ENCODE measurements around the gene SLC16A12.
"Not testable (repeated sequence)": the region's sequence is repeated elsewhere in the genome, so short reads cannot be mapped to it uniquely, and the experiment has no call there.

The SLC16A12 gene

DNA sequence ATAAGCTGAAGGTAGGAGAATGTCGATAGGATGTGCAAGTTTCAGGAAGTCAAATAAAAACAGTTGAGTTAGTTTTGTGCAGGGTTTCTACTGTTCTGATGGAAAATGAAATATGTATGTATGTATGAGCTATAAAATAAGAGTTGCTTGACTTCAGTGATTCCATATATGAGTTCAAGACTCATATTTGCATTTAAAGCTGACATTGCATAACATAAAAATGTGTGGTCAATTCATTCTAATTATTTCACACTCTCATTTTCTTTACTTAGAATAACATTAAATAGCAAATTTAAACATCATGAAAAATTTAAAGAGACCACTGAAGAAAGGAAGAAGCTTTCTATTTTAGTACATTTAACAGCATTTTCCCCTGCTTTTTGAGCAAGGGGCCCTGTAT lies 83.2 kb downstream of the SLC16A12 start:
- no peak overlapping the region for H2AFZ ChIP-seq (ENCODE audit: low read depth)
- TF ChIP-seq, protein P1, sequence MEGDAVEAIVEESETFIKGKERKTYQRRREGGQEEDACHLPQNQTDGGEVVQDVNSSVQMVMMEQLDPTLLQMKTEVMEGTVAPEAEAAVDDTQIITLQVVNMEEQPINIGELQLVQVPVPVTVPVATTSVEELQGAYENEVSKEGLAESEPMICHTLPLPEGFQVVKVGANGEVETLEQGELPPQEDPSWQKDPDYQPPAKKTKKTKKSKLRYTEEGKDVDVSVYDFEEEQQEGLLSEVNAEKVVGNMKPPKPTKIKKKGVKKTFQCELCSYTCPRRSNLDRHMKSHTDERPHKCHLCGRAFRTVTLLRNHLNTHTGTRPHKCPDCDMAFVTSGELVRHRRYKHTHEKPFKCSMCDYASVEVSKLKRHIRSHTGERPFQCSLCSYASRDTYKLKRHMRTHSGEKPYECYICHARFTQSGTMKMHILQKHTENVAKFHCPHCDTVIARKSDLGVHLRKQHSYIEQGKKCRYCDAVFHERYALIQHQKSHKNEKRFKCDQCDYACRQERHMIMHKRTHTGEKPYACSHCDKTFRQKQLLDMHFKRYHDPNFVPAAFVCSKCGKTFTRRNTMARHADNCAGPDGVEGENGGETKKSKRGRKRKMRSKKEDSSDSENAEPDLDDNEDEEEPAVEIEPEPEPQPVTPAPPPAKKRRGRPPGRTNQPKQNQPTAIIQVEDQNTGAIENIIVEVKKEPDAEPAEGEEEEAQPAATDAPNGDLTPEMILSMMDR (conservative IDR thresholded peaks at IDR 0.05; ENCODE audit: low read depth, low read length) = no peak

GRCh38 chr10:89450901-89451300 lies 84.5 kb downstream of the SLC16A12 start:
- H4K20me1 ChIP-seq (ENCODE audit: insufficient read depth) = no peaks in the 10 kb centered on the region
- no peak overlapping the region for H2AFZ ChIP-seq (ENCODE audit: low read depth)
- H3K4me3 ChIP-seq (IDR thresholded peaks at IDR 0.05; ENCODE audit: insufficient read depth, low read depth, low read length) = no peak overlapping the region
- H3K27me3 ChIP-seq (ENCODE audit: insufficient read depth, low read depth) = no peaks in the 10 kb centered on the region
- no peak overlapping the region for H3K9ac ChIP-seq
- no peaks in the 10 kb centered on the region for H3K36me3 ChIP-seq (ENCODE audit: insufficient read depth)
- H3K27ac ChIP-seq = no peak overlapping the region
- H3K79me2 ChIP-seq (ENCODE audit: insufficient read depth, low read depth) = no peaks in the 10 kb centered on the region
- TF ChIP-seq, protein P1 (conservative IDR thresholded peaks at IDR 0.05; ENCODE audit: low read depth, low read length) = no peak
- no peak overlapping the region for H3K4me2 ChIP-seq
- no peaks in the 10 kb centered on the region for H3K4me1 ChIP-seq (ENCODE audit: low read depth, poor library complexity, severe bottlenecking)

More for the DNA sequence above, 83.2 kb downstream of the SLC16A12 start:
- H3K9ac ChIP-seq = no peak overlapping the region
- H3K27me3 ChIP-seq (ENCODE audit: insufficient read depth, low read depth) = no peaks in the 10 kb centered on the region
- H3K27ac ChIP-seq = no peak overlapping the region
- no peak overlapping the region for H3K4me2 ChIP-seq
- H3K79me2 ChIP-seq (ENCODE audit: insufficient read depth, low read depth) = no peaks in the 10 kb centered on the region
- no peaks in the 10 kb centered on the region for H3K36me3 ChIP-seq (ENCODE audit: insufficient read depth)
- no peak overlapping the region for H3K4me3 ChIP-seq (IDR thresholded peaks at IDR 0.05; ENCODE audit: insufficient read depth, low read depth, low read length)
- no peaks in the 10 kb centered on the region for H3K4me1 ChIP-seq (ENCODE audit: low read depth, poor library complexity, severe bottlenecking)
- H4K20me1 ChIP-seq (ENCODE audit: insufficient read depth) = no peaks in the 10 kb centered on the region

GRCh38 chr10:89444819-89445218 lies 90.6 kb downstream of the SLC16A12 start:
- not testable (repeated sequence) for H4K20me1 ChIP-seq (ENCODE audit: insufficient read depth); H2AFZ ChIP-seq (ENCODE audit: low read depth); H3K36me3 ChIP-seq (ENCODE audit: insufficient read depth); H3K9ac ChIP-seq; H3K27me3 ChIP-seq (ENCODE audit: insufficient read depth, low read depth); H3K4me2 ChIP-seq; H3K79me2 ChIP-seq (ENCODE audit: insufficient read depth, low read depth); H3K4me3 ChIP-seq (IDR thresholded peaks at IDR 0.05; ENCODE audit: insufficient read depth, low read depth, low read length); H3K4me1 ChIP-seq (ENCODE audit: low read depth, poor library complexity, severe bottlenecking); H3K27ac ChIP-seq

DNA sequence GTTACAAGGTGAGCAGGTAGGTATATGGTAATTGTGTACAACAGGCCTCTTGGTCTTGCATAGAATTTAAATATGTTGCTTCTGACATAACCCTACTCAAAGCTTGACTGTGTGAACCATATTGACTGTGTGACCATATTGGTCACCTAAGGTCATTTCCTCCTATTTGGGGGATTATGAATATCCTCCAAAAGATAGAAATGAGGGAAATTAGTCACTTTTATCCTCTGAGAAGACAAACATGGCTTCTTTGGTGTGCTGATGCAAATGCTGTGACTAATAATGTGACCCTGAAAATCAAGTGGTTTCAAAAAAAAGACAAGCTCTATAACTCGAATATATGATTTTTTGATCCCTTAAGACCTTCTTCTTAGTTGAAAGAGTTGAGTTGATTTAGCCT lies 93.1 kb downstream of the SLC16A12 start:
- H3K79me2 ChIP-seq (ENCODE audit: insufficient read depth, low read depth) = no peaks in the 10 kb centered on the region
- H3K27ac ChIP-seq = no peak overlapping the region
- H3K4me2 ChIP-seq = no peak overlapping the region
- H3K36me3 ChIP-seq (ENCODE audit: insufficient read depth) = no peaks in the 10 kb centered on the region
- H4K20me1 ChIP-seq (ENCODE audit: insufficient read depth) = no peaks in the 10 kb centered on the region
- TF ChIP-seq, protein P1 (conservative IDR thresholded peaks at IDR 0.05; ENCODE audit: low read depth, low read length) = no peak
- no peak overlapping the region for H3K9ac ChIP-seq
- no peak overlapping the region for H3K4me3 ChIP-seq (IDR thresholded peaks at IDR 0.05; ENCODE audit: insufficient read depth, low read depth, low read length)
- H3K4me1 ChIP-seq (ENCODE audit: low read depth, poor library complexity, severe bottlenecking) = no peaks in the 10 kb centered on the region
- H2AFZ ChIP-seq (ENCODE audit: low read depth) = no peak overlapping the region
- no peaks in the 10 kb centered on the region for H3K27me3 ChIP-seq (ENCODE audit: insufficient read depth, low read depth)

DNA sequence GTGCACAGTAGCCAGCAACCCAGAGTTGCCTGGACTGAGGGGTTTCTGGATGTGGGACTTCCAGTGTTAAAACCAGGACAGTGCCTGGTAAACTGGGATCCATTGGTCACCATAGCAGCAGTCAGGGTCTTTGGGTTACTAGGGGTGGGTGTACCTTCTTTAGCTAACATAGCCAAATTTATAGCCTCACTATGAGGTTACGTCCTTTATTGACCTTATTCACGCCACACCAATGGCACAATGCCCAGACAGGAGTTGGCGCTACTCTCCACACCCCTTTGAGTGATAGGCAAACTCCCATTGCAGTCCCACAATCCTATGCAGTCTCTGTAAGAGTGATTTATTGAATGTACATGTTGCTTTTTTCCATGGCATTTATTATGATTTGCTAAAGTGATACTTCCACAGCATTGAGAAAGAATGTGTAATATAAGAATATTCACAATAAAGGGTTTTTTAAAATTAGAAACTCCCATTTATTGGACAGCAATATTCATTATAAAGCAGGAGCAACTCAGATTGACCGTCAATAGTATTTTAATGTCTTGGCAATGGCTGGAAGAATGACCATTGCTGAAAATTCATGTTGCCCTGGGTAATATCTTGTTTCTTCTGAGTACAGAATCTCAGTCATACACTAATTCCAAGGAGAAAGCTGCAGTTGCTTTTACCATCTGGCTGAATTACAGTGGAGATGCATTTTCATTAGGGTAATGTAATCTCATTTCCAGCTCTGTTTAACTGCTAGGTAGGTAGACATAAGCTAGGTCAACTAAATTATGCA lies 95.0 kb downstream of the SLC16A12 start:
- no peaks in the 10 kb centered on the region for H3K79me2 ChIP-seq (ENCODE audit: insufficient read depth, low read depth)
- H3K4me2 ChIP-seq = no peak overlapping the region
- H2AFZ ChIP-seq (ENCODE audit: low read depth) = no peak overlapping the region
- H3K27ac ChIP-seq = no peak overlapping the region
- H3K9ac ChIP-seq = no peak overlapping the region
- H3K4me1 ChIP-seq (ENCODE audit: low read depth, poor library complexity, severe bottlenecking) = no peaks in the 10 kb centered on the region
- H3K36me3 ChIP-seq (ENCODE audit: insufficient read depth) = no peaks in the 10 kb centered on the region
- H3K27me3 ChIP-seq (ENCODE audit: insufficient read depth, low read depth) = no peaks in the 10 kb centered on the region
- TF ChIP-seq, protein P1 (conservative IDR thresholded peaks at IDR 0.05; ENCODE audit: low read depth, low read length) = no peak
- H3K4me3 ChIP-seq (IDR thresholded peaks at IDR 0.05; ENCODE audit: insufficient read depth, low read depth, low read length) = no peak overlapping the region
- H4K20me1 ChIP-seq (ENCODE audit: insufficient read depth) = no peaks in the 10 kb centered on the region
